Activated CD4-positive, alpha-beta T cell treated with anti-CD3 and anti-CD28 coated beads, Interleukin-2, Interleukin-4, amounts not matched to agents 100 ng/mL and 50 ng/mL, durations not matched to agents 16 hours and 8 hours (primary cell): ENCODE measurements around the gene MLXIPL.

Source experiments
- DNase-seq: peaks from one replicate; pipeline ENCODE4 v3.0.0-alpha.2; 2020; ENCODE audit warnings: low spot score

Gene MLXIPL

GRCh38 chr7:73549176-73549575, 75.1 kb downstream of the MLXIPL start:
- no peak for DNase-seq

- DNase-seq: no peak
Measured at GRCh38 chr7:73547841-73548240, 76.5 kb downstream of the MLXIPL start.

- DNase-seq: no peak
Measured at GRCh38 chr7:73544678-73545077, 79.6 kb downstream of the MLXIPL start.
